Measurements from ENCODE around the gene MGAT4A. TPM values are rescaled to one million over a fixed set of nuclear protein-coding genes. Genes with fewer than 3 reads are reported as not detected.
"Not testable (repeated sequence)": the region's sequence is repeated elsewhere in the genome, so short reads cannot be mapped to it uniquely, and the experiment has no call there.

Gene MGAT4A
- total RNA-seq, 1 donor from 2014 or later = 35.8 TPM

DNA sequence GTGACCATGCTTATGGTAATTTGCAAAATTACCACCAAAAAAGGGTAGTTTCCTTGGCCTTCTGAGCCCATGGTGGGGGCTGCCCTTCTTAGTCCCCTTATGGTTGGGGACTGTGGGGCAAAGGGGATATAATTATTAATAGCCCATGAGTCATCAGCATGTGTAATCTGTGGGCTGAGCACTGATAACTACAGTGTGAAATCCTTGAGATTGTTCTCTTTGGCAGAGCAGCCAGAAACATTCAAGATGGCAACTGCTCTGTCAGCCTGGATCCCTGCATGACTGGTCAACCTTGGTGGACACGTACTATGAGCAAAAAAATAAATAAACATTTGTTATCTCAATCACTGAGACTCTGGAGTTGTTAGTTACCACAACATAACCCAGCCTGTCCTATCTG is 61.3 kb downstream of the MGAT4A start:
- H3K4me1 Mint-ChIP-seq (ENCODE audit: low read depth, unreplicated experiment) = no peaks in the 10 kb centered on the region
- no peak for DNase-seq
- H3K9me3 Mint-ChIP-seq (ENCODE audit: unreplicated experiment) = peaks cover 5% of the 10 kb centered on the region
- H3K36me3 Mint-ChIP-seq (ENCODE audit: unreplicated experiment) = peaks cover 47% of the 10 kb centered on the region
- H3K27me3 Mint-ChIP-seq (ENCODE audit: unreplicated experiment) = peaks cover 5% of the 10 kb centered on the region
- no peak overlapping the region for H3K27ac Mint-ChIP-seq (ENCODE audit: unreplicated experiment)
- TF ChIP-seq, protein P1, sequence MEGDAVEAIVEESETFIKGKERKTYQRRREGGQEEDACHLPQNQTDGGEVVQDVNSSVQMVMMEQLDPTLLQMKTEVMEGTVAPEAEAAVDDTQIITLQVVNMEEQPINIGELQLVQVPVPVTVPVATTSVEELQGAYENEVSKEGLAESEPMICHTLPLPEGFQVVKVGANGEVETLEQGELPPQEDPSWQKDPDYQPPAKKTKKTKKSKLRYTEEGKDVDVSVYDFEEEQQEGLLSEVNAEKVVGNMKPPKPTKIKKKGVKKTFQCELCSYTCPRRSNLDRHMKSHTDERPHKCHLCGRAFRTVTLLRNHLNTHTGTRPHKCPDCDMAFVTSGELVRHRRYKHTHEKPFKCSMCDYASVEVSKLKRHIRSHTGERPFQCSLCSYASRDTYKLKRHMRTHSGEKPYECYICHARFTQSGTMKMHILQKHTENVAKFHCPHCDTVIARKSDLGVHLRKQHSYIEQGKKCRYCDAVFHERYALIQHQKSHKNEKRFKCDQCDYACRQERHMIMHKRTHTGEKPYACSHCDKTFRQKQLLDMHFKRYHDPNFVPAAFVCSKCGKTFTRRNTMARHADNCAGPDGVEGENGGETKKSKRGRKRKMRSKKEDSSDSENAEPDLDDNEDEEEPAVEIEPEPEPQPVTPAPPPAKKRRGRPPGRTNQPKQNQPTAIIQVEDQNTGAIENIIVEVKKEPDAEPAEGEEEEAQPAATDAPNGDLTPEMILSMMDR (IDR thresholded peaks at IDR 0.05; ENCODE audit: partially characterized antibody, unreplicated experiment) = no peak
- no peak overlapping the region for H3K4me3 Mint-ChIP-seq (ENCODE audit: unreplicated experiment)

DNA sequence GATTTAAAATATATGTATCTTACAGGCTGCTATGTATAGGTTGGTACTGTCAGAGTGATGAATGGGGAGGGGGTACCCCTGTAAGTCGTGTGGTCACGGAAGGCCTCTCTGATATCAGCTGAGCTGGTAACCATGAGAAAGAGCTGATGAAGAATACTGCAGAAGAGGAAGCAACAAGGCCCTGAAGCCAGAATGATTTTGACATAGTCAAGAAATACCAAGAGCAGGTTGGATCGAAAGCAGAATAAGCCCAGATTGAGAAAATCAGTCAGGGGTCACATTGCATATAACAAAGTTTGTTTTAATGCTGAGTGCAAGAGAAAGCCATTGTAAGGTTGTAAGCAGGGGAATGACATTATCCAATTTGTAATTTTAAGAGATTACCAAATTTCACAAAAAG is 65.3 kb downstream of the MGAT4A start:
- peaks cover 27% of the 10 kb centered on the region for H3K36me3 Mint-ChIP-seq (ENCODE audit: unreplicated experiment)
- H3K27ac Mint-ChIP-seq (ENCODE audit: unreplicated experiment) = no peak overlapping the region
- DNase-seq = no peak
- peaks cover 5% of the 10 kb centered on the region for H3K9me3 Mint-ChIP-seq (ENCODE audit: unreplicated experiment)
- no peaks in the 10 kb centered on the region for H3K4me1 Mint-ChIP-seq (ENCODE audit: low read depth, unreplicated experiment)
- peaks cover 5% of the 10 kb centered on the region for H3K27me3 Mint-ChIP-seq (ENCODE audit: unreplicated experiment)
- no peak overlapping the region for H3K4me3 Mint-ChIP-seq (ENCODE audit: unreplicated experiment)
- TF ChIP-seq, protein P1 (IDR thresholded peaks at IDR 0.05; ENCODE audit: partially characterized antibody, unreplicated experiment) = no peak

DNA sequence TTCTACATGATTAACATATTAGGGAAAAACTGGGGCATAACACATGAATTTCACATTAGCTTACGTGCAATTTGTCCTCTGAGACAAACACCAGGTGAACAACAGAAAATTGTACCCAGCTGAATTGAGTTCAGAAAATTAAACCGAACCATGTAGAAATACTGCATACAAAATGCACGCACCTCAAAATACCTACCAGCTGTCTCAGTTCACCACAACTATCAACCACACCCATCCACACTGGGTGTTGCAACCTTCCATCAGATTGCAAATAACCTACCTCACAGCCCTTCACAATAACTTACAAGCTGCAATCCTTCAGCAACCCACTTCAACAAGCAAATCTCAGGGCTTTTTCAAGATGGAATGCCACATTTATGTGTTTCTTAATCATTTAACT is 66.6 kb downstream of the MGAT4A start:
- Mint-ChIP-seq H3K27me3 (ENCODE audit: unreplicated experiment) (peaks cover 4% of the 10 kb centered on the region), H3K36me3 (ENCODE audit: unreplicated experiment) (peaks cover 35% of the 10 kb centered on the region), H3K4me3 (ENCODE audit: unreplicated experiment) (no peak overlapping the region), H3K9me3 (ENCODE audit: unreplicated experiment) (peaks cover 8% of the 10 kb centered on the region), H3K27ac (ENCODE audit: unreplicated experiment) (no peak overlapping the region), H3K4me1 (ENCODE audit: low read depth, unreplicated experiment) (no peaks in the 10 kb centered on the region)
- TF ChIP-seq, protein P1 (IDR thresholded peaks at IDR 0.05; ENCODE audit: partially characterized antibody, unreplicated experiment) = no peak
- no peak for DNase-seq

DNA sequence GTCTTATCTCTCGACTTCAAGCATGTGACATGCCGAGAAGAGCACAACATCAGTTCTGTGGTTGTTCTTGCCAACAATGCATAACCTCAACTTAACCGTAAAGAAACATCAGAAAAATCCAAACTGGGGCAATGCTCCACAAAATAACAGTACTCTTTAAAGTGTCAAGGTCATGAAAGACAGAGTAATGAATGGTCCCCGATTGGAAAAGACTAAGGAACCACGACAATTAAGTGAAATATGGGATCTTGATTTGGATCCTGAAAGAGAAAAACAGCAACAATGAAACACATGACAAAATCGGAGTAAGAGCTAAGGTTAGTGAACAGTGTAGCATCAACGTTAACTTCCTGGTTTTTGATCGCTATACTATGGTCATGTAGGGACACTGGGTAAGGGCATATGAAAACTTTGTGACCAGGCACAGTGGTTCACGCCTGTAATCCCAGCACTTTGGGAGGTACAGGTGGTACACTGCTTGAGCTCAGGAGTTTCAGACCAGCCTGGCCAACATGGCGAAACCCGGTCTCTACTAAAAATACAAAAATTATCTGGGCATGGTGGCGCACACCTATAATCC is 67.3 kb downstream of the MGAT4A start:
- DNase-seq = no peak
- H3K27ac Mint-ChIP-seq (ENCODE audit: unreplicated experiment) = peak overlapping the region; percentile 8
- H3K9me3 Mint-ChIP-seq (ENCODE audit: unreplicated experiment) = peaks cover 7% of the 10 kb centered on the region
- TF ChIP-seq, protein P1 (IDR thresholded peaks at IDR 0.05; ENCODE audit: partially characterized antibody, unreplicated experiment) = no peak
- peaks cover 2% of the 10 kb centered on the region for H3K27me3 Mint-ChIP-seq (ENCODE audit: unreplicated experiment)
- H3K4me1 Mint-ChIP-seq (ENCODE audit: low read depth, unreplicated experiment) = no peaks in the 10 kb centered on the region
- H3K36me3 Mint-ChIP-seq (ENCODE audit: unreplicated experiment) = peaks cover 29% of the 10 kb centered on the region
- no peak overlapping the region for H3K4me3 Mint-ChIP-seq (ENCODE audit: unreplicated experiment)

DNA sequence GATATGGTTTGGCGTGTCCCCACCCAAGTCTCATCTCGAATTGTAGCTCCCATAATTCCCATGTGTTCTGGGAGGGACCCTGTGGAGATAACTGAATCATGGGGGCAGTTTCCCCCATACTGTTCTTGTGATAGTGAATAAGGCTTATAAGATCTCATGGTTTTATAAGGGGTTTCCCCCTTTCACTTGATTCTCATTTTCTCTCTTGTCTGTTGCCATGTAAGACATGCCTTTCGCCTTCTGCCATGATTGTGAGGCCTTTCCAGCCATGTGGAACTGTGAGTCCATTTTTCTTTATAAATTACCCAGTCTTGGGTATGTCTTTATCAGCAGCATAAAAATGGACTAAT is 71.5 kb downstream of the MGAT4A start:
- H3K9me3 Mint-ChIP-seq (ENCODE audit: unreplicated experiment); H3K27me3 Mint-ChIP-seq (ENCODE audit: unreplicated experiment); H3K4me3 Mint-ChIP-seq (ENCODE audit: unreplicated experiment); DNase-seq; H3K4me1 Mint-ChIP-seq (ENCODE audit: low read depth, unreplicated experiment); H3K27ac Mint-ChIP-seq (ENCODE audit: unreplicated experiment): not testable (repeated sequence)
- H3K36me3 Mint-ChIP-seq (ENCODE audit: unreplicated experiment) = peaks cover 17% of the 10 kb centered on the region

Measured in glutamatergic neuron (in vitro differentiated cells).